ENCODE results near the gene MYO1E.

Gene MYO1E

GRCh38 chr15:59217876-59218498 is 154.7 kb downstream of the MYO1E start:
- no peaks in the 10 kb centered on the region for H3K27me3 ChIP-seq (ENCODE audit: low read depth)
- H3K36me3 ChIP-seq (replicated peaks), result no peaks in the 10 kb centered on the region
- no peaks in the 10 kb centered on the region for H3K4me1 ChIP-seq
- H3K4me3 ChIP-seq, result no peak overlapping the region
- in situ Hi-C loops (cut with MboI; ENCODE audit: low sequenced_read_pairs), result no loop called here
- H3K9me3 ChIP-seq, result no peaks in the 10 kb centered on the region
- no peak for DNase-seq (ENCODE audit: low spot score in 2 of 2)

GRCh38 chr15:59216911-59217310 is 155.8 kb downstream of the MYO1E start:
- H3K4me3 ChIP-seq, result no peak overlapping the region
- no peaks in the 10 kb centered on the region for H3K4me1 ChIP-seq
- in situ Hi-C loops (cut with MboI; ENCODE audit: low sequenced_read_pairs), result no loop called here
- no peaks in the 10 kb centered on the region for H3K27me3 ChIP-seq (ENCODE audit: low read depth)
- H3K9me3 ChIP-seq, result no peaks in the 10 kb centered on the region
- H3K36me3 ChIP-seq (replicated peaks), result no peaks in the 10 kb centered on the region
- no peak for DNase-seq (ENCODE audit: low spot score in 2 of 2)

GRCh38 chr15:59210186-59210585 is 162.5 kb downstream of the MYO1E start:
- in situ Hi-C loops (cut with MboI; ENCODE audit: low sequenced_read_pairs), result no loop called here
- no peak for DNase-seq (ENCODE audit: low spot score in 2 of 2)
- H3K9me3 ChIP-seq, result no peaks in the 10 kb centered on the region

GRCh38 chr15:59208613-59209249 is 163.9 kb downstream of the MYO1E start:
- H3K27me3 ChIP-seq (ENCODE audit: low read depth), result no peaks in the 10 kb centered on the region
- in situ Hi-C loops (cut with MboI; ENCODE audit: low sequenced_read_pairs), result no loop called here
- no peaks in the 10 kb centered on the region for H3K4me1 ChIP-seq
- no peaks in the 10 kb centered on the region for H3K9me3 ChIP-seq
- DNase-seq (ENCODE audit: low spot score in 2 of 2), result no peak
- no peaks in the 10 kb centered on the region for H3K36me3 ChIP-seq (replicated peaks)
- H3K4me3 ChIP-seq, result no peak overlapping the region

More at GRCh38 chr15:59210186-59210585, 162.5 kb downstream of the MYO1E start:
- Histone ChIP-seq H3K36me3 (replicated peaks) (no peaks in the 10 kb centered on the region), H3K4me3 (no peak overlapping the region), H3K4me1 (no peaks in the 10 kb centered on the region), H3K27me3 (ENCODE audit: low read depth) (no peaks in the 10 kb centered on the region)

- Histone ChIP-seq H3K36me3 (replicated peaks) (0 out of 2 replicates have a peak, but pooled peaks cover under 1% of the 10 kb centered on the region), H3K4me3 (no peak within 1 kb of the TSS), H3K9me3 (no peaks in the 10 kb centered on the region), H3K4me1 (no peaks in the 10 kb centered on the region), H3K27me3 (ENCODE audit: low read depth) (no peaks in the 10 kb centered on the region)
- in situ Hi-C loops (cut with MboI; ENCODE audit: low sequenced_read_pairs), result no loop called here
- no peak for DNase-seq (ENCODE audit: low spot score in 2 of 2)
These were observed 166.0 kb downstream of the MYO1E start, which contains the start of gene LDHAL6B for GRCh38 chr15:59206623-59207183. LDHAL6B (plus strand) TSS chr15:59206843; CDS start chr15:59206941, 98 bp downstream.

GRCh38 chr15:59205839-59206622 is 166.6 kb downstream of the MYO1E start:
- H3K4me1 ChIP-seq, result no peaks in the 10 kb centered on the region
- in situ Hi-C loops (cut with MboI; ENCODE audit: low sequenced_read_pairs), result no loop called here
- H3K36me3 ChIP-seq (replicated peaks), result 0 out of 2 replicates have a peak, but pooled peaks cover 3% of the 10 kb centered on the region
- no peaks in the 10 kb centered on the region for H3K27me3 ChIP-seq (ENCODE audit: low read depth)
- DNase-seq (ENCODE audit: low spot score in 2 of 2), result no peak
- H3K9me3 ChIP-seq, result no peaks in the 10 kb centered on the region
- no peak overlapping the region for H3K4me3 ChIP-seq

GRCh38 chr15:59203657-59204056 is 169.0 kb downstream of the MYO1E start:
- no peaks in the 10 kb centered on the region for H3K27me3 ChIP-seq (ENCODE audit: low read depth)
- no peak for DNase-seq (ENCODE audit: low spot score in 2 of 2)
- H3K36me3 ChIP-seq (replicated peaks), result 0 out of 2 replicates have a peak, but pooled peaks cover 3% of the 10 kb centered on the region
- in situ Hi-C loops (cut with MboI; ENCODE audit: low sequenced_read_pairs), result no loop called here
- no peaks in the 10 kb centered on the region for H3K4me1 ChIP-seq
- no peak overlapping the region for H3K4me3 ChIP-seq
- H3K9me3 ChIP-seq, result no peaks in the 10 kb centered on the region

- Histone ChIP-seq H3K27me3 (ENCODE audit: low read depth) (no peaks in the 10 kb centered on the region), H3K4me3 (no peak overlapping the region), H3K9me3 (no peaks in the 10 kb centered on the region), H3K36me3 (replicated peaks) (0 out of 2 replicates have a peak, but pooled peaks cover 3% of the 10 kb centered on the region), H3K4me1 (no peaks in the 10 kb centered on the region)
- in situ Hi-C loops (cut with MboI; ENCODE audit: low sequenced_read_pairs), result no loop called here
- no peak for DNase-seq (ENCODE audit: low spot score in 2 of 2)
These were observed 169.7 kb downstream of the MYO1E start for GRCh38 chr15:59203008-59203407.

GRCh38 chr15:59200560-59200959 is 172.1 kb downstream of the MYO1E start:
- DNase-seq (ENCODE audit: low spot score in 2 of 2), result no peak
- no peaks in the 10 kb centered on the region for H3K27me3 ChIP-seq (ENCODE audit: low read depth)
- H3K4me3 ChIP-seq, result no peak overlapping the region
- H3K36me3 ChIP-seq (replicated peaks), result 0 out of 2 replicates have a peak, but pooled peaks cover 3% of the 10 kb centered on the region
- no peaks in the 10 kb centered on the region for H3K9me3 ChIP-seq
- in situ Hi-C loops (cut with MboI; ENCODE audit: low sequenced_read_pairs), result no loop called here
- H3K4me1 ChIP-seq, result peaks cover 3% of the 10 kb centered on the region; the same call in 1 of the 2 replicates

- Histone ChIP-seq H3K4me3 (no peak overlapping the region), H3K27me3 (ENCODE audit: low read depth) (no peaks in the 10 kb centered on the region), H3K9me3 (no peaks in the 10 kb centered on the region), H3K36me3 (replicated peaks) (0 out of 2 replicates have a peak, but pooled peaks cover 3% of the 10 kb centered on the region), H3K4me1 (peaks cover 3% of the 10 kb centered on the region; the same call in 1 of the 2 replicates)
- DNase-seq (ENCODE audit: low spot score in 2 of 2), result no peak
- in situ Hi-C loops (cut with MboI; ENCODE audit: low sequenced_read_pairs), result no loop called here
These were observed 172.8 kb downstream of the MYO1E start for GRCh38 chr15:59199626-59200465.

- H3K36me3 ChIP-seq (replicated peaks), result 0 out of 2 replicates have a peak, but pooled peaks cover 3% of the 10 kb centered on the region
- DNase-seq (ENCODE audit: low spot score in 2 of 2), result no peak
- in situ Hi-C loops (cut with MboI; ENCODE audit: low sequenced_read_pairs), result no loop called here
- H3K27me3 ChIP-seq (ENCODE audit: low read depth), result no peaks in the 10 kb centered on the region
- H3K4me3 ChIP-seq, result no peak overlapping the region
- peaks cover 3% of the 10 kb centered on the region; the same call in 1 of the 2 replicates for H3K4me1 ChIP-seq
- H3K9me3 ChIP-seq, result no peaks in the 10 kb centered on the region
These were observed 175.2 kb downstream of the MYO1E start for GRCh38 chr15:59197454-59197853.

- no peaks in the 10 kb centered on the region for H3K36me3 ChIP-seq (replicated peaks)
- no peak for DNase-seq (ENCODE audit: low spot score in 2 of 2)
- in situ Hi-C loops (cut with MboI; ENCODE audit: low sequenced_read_pairs), result no loop called here
These were observed 176.3 kb downstream of the MYO1E start for GRCh38 chr15:59196416-59196815.

More at GRCh38 chr15:59196416-59196815, 176.3 kb downstream of the MYO1E start:
- H3K27me3 ChIP-seq (ENCODE audit: low read depth), result no peaks in the 10 kb centered on the region
- peaks cover 3% of the 10 kb centered on the region; the same call in 1 of the 2 replicates for H3K4me1 ChIP-seq
- H3K9me3 ChIP-seq, result no peaks in the 10 kb centered on the region
- H3K4me3 ChIP-seq, result no peak overlapping the region

All from HAP-1 (cell line).